HepG2 (cell line): ENCODE results near the gene KIF19. TPM values are rescaled to one million over a fixed set of nuclear protein-coding genes. Genes with fewer than 3 reads are reported as not detected.

Experiments
- CBX2 ChIP-seq, 2 experiments: fragments of 200-600 bp in 1 of 2; sonication (generic); formaldehyde crosslinking in 1 of 2; IDR thresholded peaks; 2 replicates each; pipeline versions ENCODE4 v1.7.0 to v1.8.1; 2018 to 2022; ENCODE audit warnings: low read depth in 2 of 2, low read length in 1 of 2, mild to moderate bottlenecking in 1 of 2, missing genetic modification reagents in 1 of 2
- CREB1 ChIP-seq, 2 experiments: fragments of 450-650 bp in 1 of 2; IDR thresholded peaks; 2 replicates each; pipeline ENCODE4 v1.6.1; 2016 to 2017; ENCODE audit warnings: control low read depth in 1 of 2, mild to moderate bottlenecking in 1 of 2, missing compliant biosample characterization in 1 of 2, missing genetic modification characterization in 1 of 2
- DRAP1 ChIP-seq: IDR thresholded peaks from 2 replicates; pipeline ENCODE4 v1.6.1; 2016; ENCODE audit warnings: missing genetic modification reagents, missing compliant biosample characterization
- HOXA3 ChIP-seq: sonication (generic); formaldehyde crosslinking; IDR thresholded peaks from 2 replicates; pipeline ENCODE4 v1.5.0; 2020; ENCODE audit warnings: missing genetic modification reagents
- IKZF5 ChIP-seq: IDR thresholded peaks from 2 replicates; pipeline ENCODE4 v1.6.1; 2018; ENCODE audit warnings: missing genetic modification reagents, mild to moderate bottlenecking, missing compliant biosample characterization
- MED1 ChIP-seq: sonication (generic); formaldehyde crosslinking; IDR thresholded peaks from 2 replicates; pipeline ENCODE4 v1.4.0; 2020; ENCODE audit warnings: missing genetic modification reagents
- MEF2D ChIP-seq: sonication (generic); formaldehyde crosslinking; IDR thresholded peaks from 2 replicates; pipeline ENCODE4 v1.5.1; 2020; ENCODE audit warnings: mild to moderate bottlenecking, missing genetic modification reagents
- MIER2 ChIP-seq: IDR thresholded peaks from 2 replicates; pipeline ENCODE4 v1.6.1; 2016; ENCODE audit warnings: missing biosample characterization, missing genetic modification reagents
- MYC ChIP-seq: sonication (generic); formaldehyde crosslinking; IDR thresholded peaks from 2 replicates; pipeline ENCODE4 v1.9.0; 2021; ENCODE audit warnings: missing genetic modification reagents, borderline replicate concordance
- NR2C2 ChIP-seq: sonication (generic); formaldehyde crosslinking; IDR thresholded peaks from 2 replicates; pipeline ENCODE4 v1.4.0; 2020; ENCODE audit warnings: missing genetic modification reagents, mild to moderate bottlenecking, moderate library complexity, borderline replicate concordance
- NR2F6 ChIP-seq, 2 experiments: IDR thresholded peaks; 2 replicates each; pipeline ENCODE4 v1.6.1; 2016; ENCODE audit warnings: antibody characterized with exemption in 1 of 2, mild to moderate bottlenecking in 1 of 2
- POGZ ChIP-seq: sonication (generic); formaldehyde crosslinking; IDR thresholded peaks from 2 replicates; pipeline ENCODE4 v1.4.0; 2020; ENCODE audit warnings: mild to moderate bottlenecking, missing genetic modification reagents
- SMAD9 ChIP-seq: sonication (generic); formaldehyde crosslinking; IDR thresholded peaks from 2 replicates; pipeline ENCODE4 v1.5.1; 2020; ENCODE audit warnings: mild to moderate bottlenecking, missing genetic modification reagents
- SP5 ChIP-seq: IDR thresholded peaks from 2 replicates; pipeline ENCODE4 v1.6.1; 2016; ENCODE audit warnings: low read depth, borderline replicate concordance
- THAP8 ChIP-seq: sonication (generic); formaldehyde crosslinking; IDR thresholded peaks from 2 replicates; pipeline ENCODE4 v1.5.1; 2020; ENCODE audit warnings: missing genetic modification reagents, mild to moderate bottlenecking, borderline replicate concordance
- THRA ChIP-seq: sonication (generic); formaldehyde crosslinking; IDR thresholded peaks from 2 replicates; pipeline ENCODE4 v1.4.0; 2020; ENCODE audit warnings: missing genetic modification reagents, borderline replicate concordance
- ZBTB7B ChIP-seq: sonication (generic); formaldehyde crosslinking; IDR thresholded peaks from 2 replicates; pipeline ENCODE4 v1.4.0; 2020; ENCODE audit warnings: missing genetic modification reagents
- ZNF280B ChIP-seq: sonication (generic); formaldehyde crosslinking; IDR thresholded peaks from 2 replicates; pipeline ENCODE4 v1.5.0; 2020; ENCODE audit warnings: missing genetic modification reagents, mild to moderate bottlenecking, borderline replicate concordance
- ZNF282 ChIP-seq: fragments of 450-650 bp; IDR thresholded peaks from 2 replicates; pipeline ENCODE4 v1.6.1; 2018; ENCODE audit not compliant: partially characterized antibody
- ZNF547 ChIP-seq: sonication (generic); formaldehyde crosslinking; IDR thresholded peaks from 2 replicates; pipeline ENCODE4 v1.5.1; 2020; ENCODE audit warnings: mild to moderate bottlenecking, missing genetic modification reagents
- ZNF563 ChIP-seq: sonication (generic); formaldehyde crosslinking; IDR thresholded peaks from 2 replicates; pipeline ENCODE4 v1.8.0; 2022; ENCODE audit warnings: mild to moderate bottlenecking, moderate library complexity, missing genetic modification reagents
- ZNF607 ChIP-seq: sonication (generic); formaldehyde crosslinking; IDR thresholded peaks from 2 replicates; pipeline ENCODE4 v1.5.1; 2020; ENCODE audit warnings: missing genetic modification reagents, mild to moderate bottlenecking, borderline replicate concordance
- ZNF781 ChIP-seq: sonication (generic); formaldehyde crosslinking; IDR thresholded peaks from 2 replicates; pipeline ENCODE4 v1.5.1; 2020; ENCODE audit warnings: borderline replicate concordance, mild to moderate bottlenecking, missing genetic modification reagents; ENCODE audit errors: not compliant biosample characterization
- polyA plus RNA-seq, 8 experiments: library from polyadenylated mRNA; depleted of rRNA in 3 of 8; stranded (reverse) in 7 of 8; unstranded in 1 of 8; fragments of >200 nt; fragmentation: Illumina TruSeq in 4 of 8; extraction: Trizol in 4 of 8; gene quantifications; 2 replicates each; pipeline versions ENCODE4 v1.2.1 to v1.2.3, GENCODE V29; 2011 to 2016; ENCODE audit warnings: low read depth in 4 of 8, missing spikeins in 1 of 8, mixed read lengths in 1 of 8; ENCODE audit not compliant: insufficient read depth in 1 of 8
- total RNA-seq, 5 experiments: library from RNA; depleted of rRNA; stranded (reverse); fragments of >200 nt; fragmentation: Illumina TruSeq; extraction: Trizol; gene quantifications; 2 replicates each; pipeline ENCODE4 v1.2.3, GENCODE V29; 2016; ENCODE audit warnings: low read depth in 1 of 5

KIF19 gene
- total and polyA plus RNA-seq, 2 of the 13 experiments (the other 11 are each of a cell fraction or from before 2014, with no cell fraction given) = not detected

- no peak for TF ChIP-seq ZNF280B (CRISPR knock-in tag)
- peak; percentile 67; the same call in 1 of the 2 replicates for TF ChIP-seq DRAP1 (CRISPR knock-in tag)
- TF ChIP-seq ZNF781 (CRISPR knock-in tag) = no peak
- no peak for TF ChIP-seq SMAD9
- peak; percentile 99 for TF ChIP-seq THRA (CRISPR knock-in tag)
- TF ChIP-seq CREB1 (IDR thresholded peaks at IDR 0.05) = no peak
- TF ChIP-seq CREB1 (CRISPR knock-in tag; IDR thresholded peaks at IDR 0.05) = 0 out of 2 replicates have a peak, but pooled peaks have one; percentile 56
- TF ChIP-seq THAP8 = no peak
- TF ChIP-seq ZNF563 (CRISPR knock-in tag) = no peak
- no peak for TF ChIP-seq CBX2 (IDR thresholded peaks at IDR 0.05; ENCODE audit: low read depth, low read length)
- TF ChIP-seq CBX2 (CRISPR knock-in tag; IDR thresholded peaks at IDR 0.05; ENCODE audit: low read depth) = no peak
- TF ChIP-seq MED1 (CRISPR knock-in tag) = peak; percentile 89
- peak; percentile 96 for TF ChIP-seq ZBTB7B (CRISPR knock-in tag)
- TF ChIP-seq HOXA3 = peak; percentile 90
- TF ChIP-seq ZNF282 = no peak
- peak; percentile 85 for TF ChIP-seq NR2F6 (IDR thresholded peaks at IDR 0.05)
- TF ChIP-seq NR2F6 (CRISPR knock-in tag; IDR thresholded peaks at IDR 0.05) = peak; percentile 95
- peak; percentile 95 for TF ChIP-seq SP5
- peak; percentile 61; the same call in 1 of the 2 replicates for TF ChIP-seq MEF2D (CRISPR knock-in tag)
- peak; percentile 32; the same call in 1 of the 2 replicates for TF ChIP-seq MYC (CRISPR knock-in tag)
- peak; percentile 93 for TF ChIP-seq IKZF5
- peak; percentile 90 for TF ChIP-seq MIER2 (CRISPR knock-in tag)
- TF ChIP-seq NR2C2 = peak; percentile 98
- peak; percentile 71; the same call in 1 of the 2 replicates for TF ChIP-seq ZNF607 (CRISPR knock-in tag)
- peak; percentile 74; the same call in 1 of the 2 replicates for TF ChIP-seq POGZ (CRISPR knock-in tag)
- no peak; the same call in 1 of the 2 replicates for TF ChIP-seq ZNF547 (CRISPR knock-in tag)
Observed at GRCh38 chr17:74373838-74374606, 48.0 kb downstream of the KIF19 start (continued).
